Measurements from ENCODE around the gene KLF4.

KLF4 gene

GRCh38 chr9:107528686-107529085 is 39.1 kb upstream of the KLF4 start:
- ATAC-seq, result no peak

GRCh38 chr9:107523539-107523938 is 34.0 kb upstream of the KLF4 start:
- no peak for TF ChIP-seq PATZ1 (CRISPR knock-in tag; IDR thresholded peaks at IDR 0.05; ENCODE audit: borderline replicate concordance)
- no peak for TF ChIP-seq OSR1 (CRISPR knock-in tag; IDR thresholded peaks at IDR 0.05)
- no peak for TF ChIP-seq CSRNP3 (CRISPR knock-in tag; IDR thresholded peaks at IDR 0.05)
- no peak for TF ChIP-seq TCF4 (CRISPR knock-in tag; IDR thresholded peaks at IDR 0.05; ENCODE audit: borderline replicate concordance)
- no peak for TF ChIP-seq GLIS3 (CRISPR knock-in tag; IDR thresholded peaks at IDR 0.05)
- TF ChIP-seq RARB (CRISPR knock-in tag; IDR thresholded peaks at IDR 0.05), result no peak
- TF ChIP-seq SNAI2 (CRISPR knock-in tag; IDR thresholded peaks at IDR 0.05), result no peak
- TF ChIP-seq ZNF70 (CRISPR knock-in tag; IDR thresholded peaks at IDR 0.05), result no peak
- TF ChIP-seq CREB5 (CRISPR knock-in tag; IDR thresholded peaks at IDR 0.05; ENCODE audit: low read depth), result no peak
- TF ChIP-seq ZC3H10 (CRISPR knock-in tag; IDR thresholded peaks at IDR 0.05), result no peak
- no peak for TF ChIP-seq TOX (CRISPR knock-in tag; IDR thresholded peaks at IDR 0.05; ENCODE audit: borderline replicate concordance)
- no peak for TF ChIP-seq ZFP3 (CRISPR knock-in tag; IDR thresholded peaks at IDR 0.05)
- no peak for ATAC-seq

More at GRCh38 chr9:107528686-107529085, 39.1 kb upstream of the KLF4 start:
- TF ChIP-seq ZNF565 (CRISPR knock-in tag; conservative IDR thresholded peaks at IDR 0.05; ENCODE audit: low read depth), result no peak
- no peak for TF ChIP-seq TCF4 (CRISPR knock-in tag; IDR thresholded peaks at IDR 0.05; ENCODE audit: borderline replicate concordance)
- no peak for TF ChIP-seq RARB (CRISPR knock-in tag; IDR thresholded peaks at IDR 0.05)
- no peak for TF ChIP-seq CREB5 (CRISPR knock-in tag; IDR thresholded peaks at IDR 0.05; ENCODE audit: low read depth)
- TF ChIP-seq ZC3H10 (CRISPR knock-in tag; IDR thresholded peaks at IDR 0.05), result no peak
- no peak for TF ChIP-seq POU6F1 (CRISPR knock-in tag; IDR thresholded peaks at IDR 0.05; ENCODE audit: borderline replicate concordance, low read depth)
- TF ChIP-seq ZNF8 (CRISPR knock-in tag; IDR thresholded peaks at IDR 0.05), result no peak
- no peak for TF ChIP-seq CSRNP3 (CRISPR knock-in tag; IDR thresholded peaks at IDR 0.05)
- no peak for TF ChIP-seq ESRRG (CRISPR knock-in tag; IDR thresholded peaks at IDR 0.05)
- no peak for TF ChIP-seq TSHZ2 (CRISPR knock-in tag; IDR thresholded peaks at IDR 0.05)
- no peak for TF ChIP-seq ARNTL (CRISPR knock-in tag; IDR thresholded peaks at IDR 0.05; ENCODE audit: borderline replicate concordance, low read depth)
- no peak for TF ChIP-seq CSDC2 (CRISPR knock-in tag; IDR thresholded peaks at IDR 0.05)
- TF ChIP-seq OSR1 (CRISPR knock-in tag; IDR thresholded peaks at IDR 0.05), result no peak

All from SK-N-SH treated with all-trans-retinoic acid at 6 μM for 48 hours (cell line).